Activated CD4-positive, alpha-beta T cell treated with anti-CD3 and anti-CD28 coated beads for 1 hour (primary cell): ENCODE data around the gene PADI3.

Experiments used
- DNase-seq: peaks from one replicate; pipeline ENCODE4 v3.0.0-alpha.2; 2020

PADI3 gene

GRCh38 chr1:17276568-17276967, 27.7 kb downstream of the PADI3 start:
- no peak for DNase-seq

- DNase-seq = no peak
Measured at GRCh38 chr1:17277511-17278159, 28.7 kb downstream of the PADI3 start.

DNA sequence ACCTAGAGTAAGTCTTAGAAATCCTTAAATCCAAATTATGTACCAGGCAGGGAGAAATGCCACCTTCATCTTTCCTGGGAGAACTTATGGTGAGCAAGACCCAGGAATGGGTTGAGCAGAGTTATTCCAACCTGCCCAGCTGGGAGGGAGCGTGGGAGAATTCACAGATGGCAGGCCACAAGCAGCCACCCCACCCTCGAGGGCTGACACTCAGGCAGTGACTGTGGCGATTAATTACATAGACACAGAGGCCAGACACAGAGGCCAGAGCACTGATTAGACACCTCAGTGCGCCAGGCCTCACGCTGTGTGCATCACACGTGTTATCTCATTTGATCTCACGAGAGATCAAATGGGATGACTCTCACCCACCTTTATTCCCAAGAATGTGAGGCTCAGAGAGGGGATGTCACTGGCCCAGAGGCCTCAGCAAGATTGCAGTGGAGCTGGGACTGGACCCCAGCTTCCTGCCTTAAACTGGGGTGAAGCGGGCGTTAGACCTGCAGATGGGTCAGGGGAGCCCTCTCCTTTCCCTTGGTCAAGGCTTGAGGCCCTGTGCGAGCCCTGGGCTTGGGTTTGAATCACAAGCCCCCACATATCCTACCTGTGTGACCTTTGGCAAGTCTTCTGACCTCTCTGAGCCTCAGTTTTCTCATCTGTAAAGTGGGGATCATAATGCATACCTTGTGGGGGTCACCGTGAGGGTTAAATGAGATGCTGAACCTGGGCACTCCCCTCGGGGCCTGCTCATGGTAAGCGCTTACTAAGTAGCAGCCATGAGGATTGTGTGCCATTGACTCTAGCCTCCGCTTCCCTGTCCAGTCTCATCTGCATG, 30.3 kb downstream of the PADI3 start:
- no peak for DNase-seq

GRCh38 chr1:17280436-17280835, 31.5 kb downstream of the PADI3 start:
- no peak for DNase-seq

GRCh38 chr1:17280894-17281293, 32.0 kb downstream of the PADI3 start:
- DNase-seq = no peak

GRCh38 chr1:17281775-17282181, 32.9 kb downstream of the PADI3 start:
- no peak for DNase-seq

- DNase-seq = no peak
Measured at GRCh38 chr1:17282836-17283235, 33.9 kb downstream of the PADI3 start.

GRCh38 chr1:17286646-17287045, 37.7 kb downstream of the PADI3 start:
- DNase-seq = no peak

DNA sequence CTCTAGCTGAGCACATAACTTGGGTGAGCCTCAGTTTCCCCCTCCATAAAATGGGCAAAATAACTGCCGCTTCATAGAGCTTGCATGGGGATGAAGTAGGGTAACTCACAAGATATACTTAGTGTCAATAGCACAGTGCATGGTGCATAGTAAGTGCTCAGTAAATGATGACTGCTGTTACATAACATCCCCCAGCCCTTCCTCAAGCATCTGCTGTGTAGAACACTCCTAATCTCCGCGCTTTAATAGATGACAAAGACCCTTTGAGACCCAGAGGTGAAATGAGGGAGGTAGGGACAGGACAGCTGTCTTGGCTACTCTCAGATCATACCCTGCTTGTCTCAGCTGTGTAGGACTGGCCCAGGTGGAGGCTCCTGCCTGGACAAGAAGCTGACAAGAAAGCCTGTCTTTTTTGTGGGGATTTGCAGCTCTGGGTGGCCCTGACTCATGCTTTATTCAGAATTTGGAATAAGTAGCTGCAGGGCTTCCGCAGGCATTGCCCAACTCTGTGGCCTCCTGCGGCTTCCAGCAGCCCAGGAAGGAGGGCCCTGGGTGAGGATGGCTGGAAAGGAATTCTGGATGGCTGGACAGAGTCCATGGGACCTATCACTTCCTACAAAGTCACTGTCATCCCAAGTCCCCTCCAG, 38.4 kb downstream of the PADI3 start:
- no peak for DNase-seq

DNA sequence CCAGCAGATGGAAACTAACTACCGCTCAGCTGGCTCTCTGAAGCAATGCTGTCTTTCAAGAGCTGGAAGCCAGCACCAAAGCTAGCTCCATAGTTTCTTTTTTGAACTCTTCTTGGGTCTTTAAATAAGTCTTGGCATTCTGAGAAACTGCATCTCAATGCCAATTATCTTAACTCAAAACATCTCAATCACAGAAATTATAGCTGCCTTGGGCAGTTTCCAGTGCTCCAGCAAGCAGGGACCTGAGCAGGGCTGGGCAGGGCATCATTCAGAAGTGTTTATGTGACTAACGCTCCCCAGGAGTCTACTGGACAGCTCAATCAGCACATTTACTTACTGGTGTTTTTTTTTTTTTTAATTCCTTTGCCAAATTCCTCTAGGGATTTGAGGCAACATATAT, 40.8 kb downstream of the PADI3 start:
- DNase-seq = no peak

DNA sequence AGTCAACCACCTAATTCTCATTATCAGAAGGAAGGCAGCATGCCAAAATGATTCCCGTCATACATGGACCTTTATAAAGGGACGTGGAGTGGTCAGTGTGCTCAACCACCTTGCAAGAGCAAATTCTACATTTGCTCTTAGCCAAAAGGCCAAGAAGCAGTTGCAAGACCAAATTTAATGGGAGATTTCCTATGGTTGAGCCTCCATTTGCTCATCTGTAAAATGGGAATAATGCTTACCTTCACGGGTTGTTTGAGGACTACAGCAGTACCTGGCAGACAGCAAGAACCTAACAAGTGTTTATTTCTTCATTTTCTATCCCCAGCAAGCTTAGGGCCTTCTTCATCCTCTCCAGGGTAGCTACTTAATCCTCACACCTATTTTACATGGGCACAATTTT, 41.7 kb downstream of the PADI3 start:
- DNase-seq = no peak

GRCh38 chr1:17292299-17293160, 43.6 kb downstream of the PADI3 start:
- DNase-seq = no peak

- DNase-seq = no peak
Measured at GRCh38 chr1:17293681-17294425, 45.0 kb downstream of the PADI3 start.

DNA sequence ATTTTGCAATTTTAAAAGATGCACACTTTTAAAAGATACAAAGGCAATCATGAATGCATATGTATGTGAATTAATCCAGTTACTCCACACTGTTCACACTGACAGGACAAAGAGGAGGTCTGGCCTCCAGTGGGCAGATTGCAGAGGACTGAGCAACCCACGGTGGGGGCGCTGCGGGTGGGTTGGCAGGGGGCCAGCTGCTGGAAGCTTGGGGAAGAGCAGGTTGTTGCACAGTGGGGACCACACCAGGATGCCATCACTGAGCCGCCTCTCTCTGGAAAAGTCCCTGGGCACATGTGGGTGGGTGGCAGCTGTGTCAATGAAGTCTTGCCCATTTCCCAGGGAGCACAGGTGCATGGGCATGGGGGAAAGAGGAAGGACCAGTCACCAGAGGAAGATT, 46.4 kb downstream of the PADI3 start:
- no peak for DNase-seq

DNA sequence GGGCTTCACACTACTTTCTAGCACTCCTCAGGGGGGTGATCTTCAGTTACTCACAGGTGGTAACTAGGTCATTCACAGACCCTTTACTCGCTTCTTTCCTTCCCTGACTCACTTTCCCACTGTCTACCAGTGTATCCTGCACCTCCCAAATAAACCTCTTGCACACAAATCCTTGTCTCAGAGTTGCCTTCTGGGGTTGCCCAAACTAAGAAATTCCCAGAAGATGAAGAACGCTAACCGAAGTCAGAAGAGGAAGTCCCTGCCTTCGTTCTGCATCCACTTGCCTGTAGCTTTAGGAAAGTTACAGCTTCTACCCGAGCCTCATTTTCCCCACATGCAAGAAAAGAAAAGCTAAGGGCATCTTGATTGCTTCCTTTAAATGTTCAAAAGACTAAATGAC, 47.2 kb downstream of the PADI3 start:
- DNase-seq = no peak

DNA sequence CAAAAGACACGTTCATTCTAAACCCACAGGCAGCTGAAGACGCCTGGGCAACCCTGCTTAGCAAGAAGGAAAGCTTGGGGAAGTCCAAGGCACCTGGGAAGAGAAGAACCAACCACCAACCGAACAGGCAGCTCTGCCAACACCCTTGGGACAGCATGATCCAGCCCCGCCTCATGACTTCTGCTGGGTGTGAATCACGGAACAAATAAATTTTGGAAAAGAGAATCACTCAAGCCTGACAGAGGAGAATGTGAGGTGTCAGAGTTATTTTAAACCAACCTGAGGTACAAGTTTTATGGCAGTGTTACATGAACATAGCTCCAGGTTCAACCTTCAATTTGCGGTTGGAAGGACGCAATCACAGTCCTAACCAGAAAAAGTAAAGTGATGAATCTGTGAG, 49.1 kb downstream of the PADI3 start:
- no peak for DNase-seq

- no peak for DNase-seq
Measured at GRCh38 chr1:17301767-17302166, 52.9 kb downstream of the PADI3 start.

DNA sequence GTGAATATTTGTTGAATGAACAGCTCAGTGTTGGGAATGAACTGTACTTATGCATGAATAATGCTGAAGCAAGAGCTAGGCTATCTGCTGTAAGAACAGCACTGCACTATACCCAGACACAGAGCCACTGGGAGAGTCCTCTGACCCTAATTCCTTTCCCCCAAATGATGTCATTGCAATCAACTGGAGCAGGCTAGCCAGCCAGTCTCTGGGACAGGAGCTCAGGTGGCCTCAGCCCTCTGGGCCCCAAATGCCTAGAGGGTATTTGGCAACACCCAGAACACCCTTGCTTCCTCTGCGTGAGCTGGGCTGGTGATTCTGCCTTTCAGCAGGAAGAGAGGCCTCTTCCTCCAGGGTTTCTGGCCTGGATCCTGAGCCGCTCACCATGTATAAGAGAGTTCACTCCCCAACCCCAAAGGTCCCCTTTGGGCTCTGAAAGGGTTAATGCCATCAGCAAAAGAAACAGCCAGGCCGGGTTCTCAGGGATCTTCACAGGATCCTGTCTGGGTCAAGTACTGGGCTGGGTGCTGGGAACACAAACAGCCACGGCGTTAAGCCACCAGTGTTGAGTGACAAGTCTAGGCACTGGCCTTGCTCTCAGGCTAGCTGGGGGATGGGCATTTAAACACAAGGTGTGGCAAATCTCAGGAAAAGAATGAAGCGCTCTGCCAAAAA, 55.4 kb downstream of the PADI3 start:
- DNase-seq = no peak

DNA sequence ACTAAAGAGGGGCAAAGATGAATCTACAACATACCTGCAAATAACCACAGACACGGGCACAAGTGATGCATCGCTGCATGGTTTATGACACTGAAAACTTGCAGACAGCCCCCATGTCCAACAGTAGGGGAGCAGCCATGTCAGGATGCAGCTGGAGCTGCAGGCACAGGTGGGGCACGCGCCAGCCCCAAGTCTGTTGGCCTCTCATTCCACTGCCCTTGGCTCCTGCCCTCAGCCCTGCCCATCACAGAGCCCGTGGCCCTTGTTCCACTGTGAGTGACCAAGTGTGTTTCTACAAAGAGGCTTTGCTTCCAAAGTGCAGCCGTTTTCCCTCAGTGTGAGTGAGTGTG, 55.9 kb downstream of the PADI3 start:
- no peak for DNase-seq

GRCh38 chr1:17305576-17306095, 56.7 kb downstream of the PADI3 start:
- no peak for DNase-seq

GRCh38 chr1:17306407-17306806, 57.5 kb downstream of the PADI3 start:
- DNase-seq = no peak

DNA sequence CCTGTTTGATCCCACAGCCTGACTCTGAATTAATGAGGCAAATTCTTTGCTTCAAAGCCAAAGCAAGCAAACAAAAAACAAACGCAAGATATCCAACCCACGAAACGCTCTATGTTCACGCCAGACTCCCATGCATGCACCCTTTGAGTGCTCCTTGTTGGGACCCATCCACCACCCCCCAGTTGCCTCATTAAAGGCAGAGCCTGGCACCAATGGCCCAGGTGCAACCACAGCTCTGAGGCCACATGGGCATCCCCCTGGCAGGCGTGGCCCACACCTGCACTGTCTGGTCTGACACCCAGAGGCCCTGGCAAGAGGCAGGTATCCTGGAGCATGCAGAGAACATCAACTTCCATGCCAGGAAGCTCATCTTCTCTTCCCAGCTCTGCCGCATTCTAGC, 58.0 kb downstream of the PADI3 start:
- DNase-seq = no peak
